ENCODE data around the gene AKT3. TPM values are rescaled to one million over a fixed set of nuclear protein-coding genes. Genes with fewer than 3 reads are reported as not detected.

AKT3 gene
- total and polyA plus RNA-seq, 5 donors = 8.4 to 61.2 (median 47.9) TPM

Other genes starting within 250 kb of the AKT3 start
- 10 to 100 TPM; 19.8 to 32.0 (median 27.4) TPM for gene ZBTB18, start 201.0 kb upstream of the AKT3 start, total RNA-seq
- gene ZBTB18, start 201.0 kb upstream of the AKT3 start, polyA plus RNA-seq = 18.4 TPM

All from right cardiac atrium (tissue), 5 donors.